ENCODE measurements around the gene HOXC10. TPM values are rescaled to one million over a fixed set of nuclear protein-coding genes. Genes with fewer than 3 reads are reported as not detected.

The HOXC10 gene
- total RNA-seq, 1 experiment from 2014 or later: not detected

- no peak for DNase-seq (ENCODE audit: low spot score)
These were observed 34.0 kb upstream of the HOXC10 start for GRCh38 chr12:53950789-53951576.

GRCh38 chr12:53951577-53952334 lies 33.2 kb upstream of the HOXC10 start:
- DNase-seq (ENCODE audit: low spot score): no peak

GRCh38 chr12:53952335-53952694 lies 32.6 kb upstream of the HOXC10 start:
- DNase-seq (ENCODE audit: low spot score): no peak

DNA sequence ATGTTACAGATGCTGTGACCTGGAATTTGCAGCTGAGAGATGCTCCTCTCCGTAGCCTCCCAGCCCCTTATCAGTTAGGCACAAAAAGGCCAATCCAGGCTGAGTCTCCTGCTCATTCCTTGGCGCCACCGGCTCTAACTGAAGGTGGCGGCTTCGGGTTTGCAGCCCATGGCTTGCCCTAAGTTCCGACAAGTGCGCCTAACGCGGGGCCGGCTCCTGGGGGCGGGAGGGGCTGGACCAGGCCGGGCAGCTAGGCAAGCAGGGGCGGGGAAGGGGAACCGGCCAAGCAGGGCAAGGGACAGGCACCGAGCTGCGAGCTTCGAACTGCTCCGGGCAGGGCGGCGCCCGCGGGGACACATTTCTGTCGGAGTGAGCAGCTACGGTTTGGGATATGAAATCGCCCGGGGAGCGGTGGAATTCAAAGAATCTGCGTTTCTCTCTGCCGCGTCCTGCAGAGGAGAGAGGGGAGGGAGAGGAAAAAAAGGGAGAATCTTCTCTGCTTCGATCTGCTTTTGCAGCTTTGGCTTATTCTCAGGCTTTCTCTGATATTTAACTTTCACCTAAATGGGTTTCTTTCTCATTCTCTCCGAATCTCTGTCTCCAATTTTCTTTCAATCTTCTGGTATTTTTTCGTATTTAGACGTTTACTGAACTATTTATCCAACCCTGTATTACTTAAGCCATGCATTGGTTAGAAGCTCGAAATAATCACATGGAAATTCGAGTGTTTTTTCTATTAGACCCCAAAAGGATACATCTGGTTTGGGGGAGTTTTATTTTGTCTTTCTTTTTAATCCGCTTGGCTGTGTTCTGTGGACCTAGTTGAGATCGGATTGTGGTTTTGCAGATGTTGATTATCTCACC lies 31.8 kb upstream of the HOXC10 start:
- DNase-seq (ENCODE audit: low spot score): peak; percentile 43

DNA sequence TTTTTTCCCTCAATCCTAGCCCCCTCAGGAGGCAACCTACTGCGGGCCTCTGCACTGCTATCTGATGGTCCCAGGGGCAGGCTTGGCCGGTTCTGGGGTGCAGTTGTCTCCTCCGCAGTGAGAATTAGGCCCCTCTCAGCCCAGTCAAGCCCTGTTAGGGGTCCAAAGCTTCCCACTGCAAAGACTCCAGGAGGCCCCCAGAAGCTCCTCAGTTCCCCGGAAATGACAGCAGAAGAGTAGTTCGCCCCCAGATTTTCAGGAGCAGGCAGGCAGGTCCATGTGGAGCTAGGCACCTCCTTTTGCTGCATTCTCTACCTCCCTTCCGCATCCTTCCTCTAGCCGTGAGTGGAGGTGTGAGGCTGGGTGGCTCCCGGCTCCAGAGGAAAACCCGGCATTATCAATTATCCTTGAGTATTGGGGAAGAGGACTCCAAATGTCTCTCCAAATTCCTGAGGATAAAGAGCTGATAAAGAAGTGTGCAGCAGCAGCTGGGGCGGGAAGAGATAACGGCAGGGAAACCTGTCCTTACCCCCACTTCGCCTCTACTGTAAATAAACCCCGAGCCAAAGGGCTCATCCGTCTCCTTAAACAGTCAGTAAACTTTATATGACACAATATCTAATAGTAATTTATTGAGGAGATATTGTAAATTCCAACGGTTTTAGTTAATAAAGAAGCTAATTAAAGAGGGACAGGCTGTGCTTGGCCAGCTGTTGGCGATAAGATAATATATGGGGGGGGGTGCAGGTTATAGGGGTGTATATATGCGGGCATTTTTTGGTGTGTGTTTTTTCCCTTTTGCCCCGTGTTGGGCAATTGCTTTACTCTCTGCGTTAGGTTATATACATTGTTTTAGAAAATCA lies 30.9 kb upstream of the HOXC10 start:
- DNase-seq (ENCODE audit: low spot score): no peak

GRCh38 chr12:53954694-53955035 lies 30.3 kb upstream of the HOXC10 start, which contains the start of gene HOXC12:
Gene HOXC12 (plus strand): TSS chr12:53954903. CDS start chr12:53954930, 27 bp downstream.
- no peak for DNase-seq (ENCODE audit: low spot score)

GRCh38 chr12:53955036-53955775 lies 29.7 kb upstream of the HOXC10 start:
- DNase-seq (ENCODE audit: low spot score): no peak

DNA sequence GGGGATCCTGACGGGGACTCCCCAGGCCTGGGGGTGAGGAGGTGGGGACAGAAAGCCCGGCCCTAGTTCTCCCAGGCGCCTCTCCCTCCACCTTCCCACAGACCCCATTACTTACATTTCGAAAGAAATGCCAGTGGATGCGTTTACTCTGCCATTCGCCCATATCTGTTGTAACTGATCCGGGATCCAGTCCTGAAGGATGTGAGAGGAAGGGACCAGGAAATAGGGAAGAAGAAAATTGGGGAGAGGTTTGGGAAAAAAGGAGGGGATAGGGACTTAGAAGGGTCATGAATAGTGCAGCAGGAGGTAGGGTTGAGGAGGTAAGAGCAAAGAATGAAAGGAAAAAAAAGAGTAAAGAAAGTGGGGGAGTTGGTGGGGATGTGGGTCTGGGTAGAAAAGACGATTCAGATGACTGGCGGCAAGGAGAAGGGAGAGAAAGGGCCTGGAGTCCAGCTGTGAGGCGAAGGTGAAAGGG lies 29.1 kb upstream of the HOXC10 start:
- DNase-seq (ENCODE audit: low spot score): no peak

DNA sequence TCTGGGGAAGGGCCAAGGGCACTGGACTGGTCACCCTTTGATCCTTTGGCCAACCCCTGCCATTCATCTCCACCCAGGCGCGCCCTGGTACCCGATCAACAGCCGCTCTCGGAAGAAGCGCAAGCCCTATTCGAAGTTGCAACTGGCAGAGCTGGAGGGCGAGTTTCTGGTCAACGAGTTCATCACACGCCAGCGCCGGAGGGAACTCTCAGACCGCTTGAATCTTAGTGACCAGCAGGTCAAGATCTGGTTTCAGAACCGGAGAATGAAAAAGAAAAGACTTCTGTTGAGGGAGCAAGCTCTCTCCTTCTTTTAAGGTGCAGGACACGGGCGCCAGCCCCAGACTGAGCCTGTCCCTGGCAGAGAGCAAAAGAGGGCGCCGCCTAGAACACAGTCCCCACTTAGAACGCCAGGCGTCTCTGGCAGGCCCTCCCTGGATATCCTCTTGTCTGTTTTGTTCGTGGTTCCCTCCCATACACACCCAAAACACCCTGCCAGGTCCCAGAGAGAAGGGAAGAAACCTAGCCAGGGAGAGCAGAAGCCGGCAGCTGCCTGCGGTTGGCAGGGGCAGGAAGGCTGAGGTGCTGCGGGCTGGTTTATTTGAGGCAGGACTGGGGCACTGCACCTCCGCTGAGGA lies 28.6 kb upstream of the HOXC10 start:
- DNase-seq (ENCODE audit: low spot score): no peak

DNA sequence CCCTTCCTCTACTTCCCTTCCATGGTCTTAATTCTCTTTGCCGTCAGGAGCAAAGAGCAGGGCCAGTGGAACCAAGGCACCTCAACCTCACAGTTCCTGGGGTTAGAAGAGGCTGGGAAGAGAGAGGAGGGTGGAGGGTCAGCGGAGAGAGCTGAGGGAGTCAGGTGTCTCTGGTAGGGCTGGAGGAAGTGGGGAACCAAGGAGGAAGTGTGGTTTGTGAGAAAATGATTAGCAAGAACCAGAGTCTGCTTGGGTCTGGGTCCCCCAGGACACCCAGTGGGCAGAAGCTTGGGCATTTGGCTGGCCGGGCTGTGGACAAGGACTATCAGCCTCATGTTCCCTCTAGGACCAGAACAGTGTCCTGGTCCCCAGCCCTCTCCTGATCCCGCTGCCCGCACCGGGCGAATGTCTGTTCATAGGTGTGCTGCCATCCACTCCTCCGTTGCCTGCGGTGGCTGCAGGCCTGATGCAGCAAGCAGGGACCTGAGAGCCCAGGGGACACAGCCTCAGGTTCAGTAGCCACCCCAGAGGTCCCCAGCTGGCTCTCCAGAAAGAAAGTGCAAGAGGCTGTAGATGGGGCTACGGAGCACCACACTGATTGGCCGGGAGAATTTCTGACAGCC lies 27.9 kb upstream of the HOXC10 start:
- no peak for DNase-seq (ENCODE audit: low spot score)

GRCh38 chr12:53958128-53958527 lies 26.8 kb upstream of the HOXC10 start:
- no peak for DNase-seq (ENCODE audit: low spot score)

GRCh38 chr12:53959314-53959713 lies 25.6 kb upstream of the HOXC10 start:
- DNase-seq (ENCODE audit: low spot score): no peak

DNA sequence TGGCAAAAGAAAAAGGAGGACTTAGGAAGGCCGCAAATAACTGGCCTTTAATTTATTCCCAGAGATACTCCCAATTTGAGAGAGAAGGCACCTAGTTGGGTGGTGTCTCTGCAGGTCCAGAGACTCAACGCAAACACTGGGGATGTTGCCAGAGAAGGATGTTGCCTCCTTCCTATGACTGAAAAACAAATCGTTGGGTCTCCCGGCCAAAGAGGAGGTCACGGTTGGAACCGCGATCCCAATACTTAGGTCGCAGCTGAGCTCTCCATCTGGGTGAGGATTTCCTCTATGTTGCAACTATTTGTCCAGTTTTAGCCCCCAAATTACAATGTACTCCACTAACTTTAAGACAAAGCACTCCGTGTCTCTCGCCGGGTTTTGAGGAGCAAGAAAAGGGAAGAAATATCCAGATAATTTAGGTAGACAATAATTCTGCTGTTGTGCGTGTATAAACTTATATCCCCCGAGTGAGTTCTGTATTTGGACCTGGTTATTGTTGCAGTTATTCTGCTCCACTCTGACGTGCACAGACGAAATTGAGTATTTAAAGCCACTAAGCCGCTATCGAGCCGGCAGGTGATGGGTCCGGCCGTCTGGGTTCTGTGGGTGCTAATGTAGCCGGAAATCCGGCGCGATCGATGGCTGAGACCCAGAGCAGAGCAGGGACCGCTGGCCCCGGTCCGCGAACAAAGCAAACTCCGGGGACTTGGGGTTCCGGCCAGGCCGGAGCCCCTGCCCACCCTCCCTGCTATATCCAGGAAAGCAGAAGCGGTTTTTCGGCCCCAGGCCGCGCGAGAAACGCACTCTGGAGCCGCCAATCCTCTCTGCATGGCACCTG lies 24.5 kb upstream of the HOXC10 start:
- DNase-seq (ENCODE audit: low spot score): no peak

DNA sequence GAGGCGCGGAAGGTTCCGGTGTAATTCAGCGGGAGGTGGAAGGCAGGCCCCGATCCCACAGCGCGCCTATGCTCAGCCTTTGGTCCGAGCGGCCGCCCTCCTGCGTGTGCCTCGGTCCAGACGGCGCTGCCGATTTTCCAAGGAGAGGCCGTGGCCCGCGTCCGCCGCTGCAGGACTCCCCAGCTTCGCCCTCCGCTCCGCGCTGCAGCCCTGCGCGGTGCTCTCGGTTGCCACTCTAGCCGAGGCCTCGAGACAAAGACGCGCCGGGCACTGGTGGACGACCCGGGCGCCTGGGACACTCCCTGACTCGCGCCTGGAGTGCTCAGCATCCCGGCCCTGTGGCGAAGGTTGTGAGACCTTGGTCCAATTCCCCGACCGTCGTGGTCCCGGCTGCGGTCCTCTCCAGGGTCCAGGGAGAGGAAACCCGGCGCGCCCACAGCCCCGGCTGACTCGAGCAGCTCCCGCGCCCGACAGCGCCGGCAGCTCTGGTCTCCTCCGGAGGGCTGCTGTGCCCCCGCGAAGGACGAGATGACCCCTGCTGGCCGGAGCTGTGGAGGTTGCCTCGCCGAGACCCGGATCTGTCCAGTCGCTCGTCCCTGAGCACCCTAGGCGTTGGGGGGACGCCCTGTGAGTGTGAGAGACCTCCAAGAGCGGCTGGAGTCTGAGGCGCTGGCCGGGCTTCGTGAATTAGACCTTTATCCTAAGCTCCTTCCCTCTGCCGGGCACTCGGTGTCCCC lies 23.8 kb upstream of the HOXC10 start:
- no peak for DNase-seq (ENCODE audit: low spot score)

DNA sequence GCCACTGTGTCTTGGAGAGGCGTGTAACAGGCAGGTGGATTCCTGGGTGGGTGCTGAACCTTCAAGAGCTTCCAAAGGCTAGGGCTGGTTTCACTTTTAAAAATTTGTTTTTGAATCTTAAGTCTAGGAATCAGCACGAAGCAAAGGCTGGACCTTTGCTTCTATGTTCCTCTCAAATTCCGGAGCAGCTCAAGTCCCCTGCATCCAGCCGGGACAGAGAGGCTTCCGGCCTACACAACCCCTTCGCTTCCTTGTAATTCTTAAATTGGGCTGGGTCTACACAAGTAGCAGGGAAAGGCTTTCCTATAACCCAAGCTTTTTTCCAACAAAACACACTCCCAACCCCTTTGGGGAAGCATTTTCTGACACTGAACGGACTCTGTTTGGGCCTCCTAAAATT lies 21.9 kb upstream of the HOXC10 start:
- no peak for DNase-seq (ENCODE audit: low spot score)

DNA sequence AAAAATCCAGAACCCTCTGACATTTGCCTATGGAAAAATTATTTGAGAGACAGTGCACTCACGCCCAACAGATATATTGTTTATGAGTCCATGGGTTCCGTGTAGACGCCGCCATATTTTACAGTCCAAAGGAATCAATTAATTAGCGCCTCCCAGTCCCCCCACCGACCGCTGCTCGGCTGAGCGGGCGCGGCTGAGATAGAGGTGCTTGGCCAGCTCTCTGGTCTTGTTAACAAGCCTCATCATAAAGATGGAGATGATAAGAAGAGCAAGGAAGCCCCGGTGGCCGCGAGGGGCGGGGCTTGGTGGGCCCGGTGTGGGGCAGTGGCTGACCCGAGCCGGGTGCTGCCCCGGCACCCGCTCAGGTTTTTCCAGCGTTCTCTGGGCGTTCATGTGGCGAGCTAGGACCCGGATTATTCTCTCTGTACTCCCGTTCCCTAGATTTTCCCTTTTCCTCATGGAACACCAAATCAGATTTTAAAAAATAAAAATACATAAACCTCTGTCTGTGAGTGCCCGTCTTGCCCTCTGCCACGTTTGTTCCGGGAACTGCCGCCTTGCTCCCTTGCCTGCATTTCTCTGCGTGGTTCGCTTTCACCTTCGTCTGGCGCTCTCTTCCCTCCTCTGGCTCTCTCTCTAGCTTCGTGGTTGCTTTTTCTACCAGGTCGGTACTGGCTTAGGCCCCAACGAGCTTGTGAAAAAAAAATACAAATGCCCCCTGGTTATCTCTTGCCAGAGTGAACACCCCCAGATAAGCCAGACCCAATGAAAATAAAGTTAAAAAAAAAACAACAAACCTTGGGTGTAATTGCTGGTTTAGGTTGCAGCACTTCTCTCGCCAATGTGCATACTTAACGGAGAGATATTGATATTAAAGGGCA lies 21.3 kb upstream of the HOXC10 start:
- peak; percentile 47 for DNase-seq (ENCODE audit: low spot score)

DNA sequence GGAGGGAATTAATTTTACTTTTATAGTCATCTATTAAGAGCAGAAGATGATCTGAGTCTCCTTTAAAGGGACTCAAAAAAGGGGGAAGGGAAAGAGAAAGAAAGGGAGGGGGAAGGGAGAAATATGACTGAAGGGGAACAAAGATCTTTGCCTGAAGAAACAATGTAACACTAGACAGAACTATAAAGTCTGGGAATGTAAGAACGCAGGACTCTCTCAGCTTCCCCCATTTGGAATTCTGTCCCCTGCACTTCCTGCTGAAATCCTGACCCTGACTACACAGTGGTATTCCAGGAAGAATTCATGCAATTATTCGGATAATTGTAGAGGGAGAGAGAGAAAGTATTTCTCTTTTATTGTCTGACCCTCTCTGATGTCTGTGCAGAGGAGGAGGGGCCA lies 20.6 kb upstream of the HOXC10 start:
- no peak for DNase-seq (ENCODE audit: low spot score)
